ENCODE results near the gene RPS25.
"Not testable (repeated sequence)": the region's sequence is repeated elsewhere in the genome, so short reads cannot be mapped to it uniquely, and the experiment has no call there.

The RPS25 gene

GRCh38 chr11:119018074-119018938 lies at the start of gene RPS25, which contains the start of gene TRAPPC4:
TSS of gene RPS25 (minus strand) at chr11:119018343. CDS start at chr11:119018284, 59 bp downstream.
TSS of gene TRAPPC4 (plus strand) at chr11:119018766. CDS start at chr11:119018796, 30 bp downstream.
- Histone ChIP-seq H3K4me3 (ENCODE audit: low read length) (peak within 1 kb of the TSS; percentile 85), H3K9me3 (ENCODE audit: insufficient read depth, low read depth, low read length) (no peaks in the 10 kb centered on the region), H3K4me1 (ENCODE audit: insufficient read depth, low read length) (peaks cover 10% of the 10 kb centered on the region), H3K36me3 (ENCODE audit: insufficient read depth, low read depth, low read length) (peaks cover 75% of the 10 kb centered on the region), H3K27ac (ENCODE audit: low read length) (peak within 1 kb of the TSS; percentile 96), H3K9ac (ENCODE audit: low read depth, low read length) (peak within 1 kb of the TSS; percentile 99), H3K27me3 (ENCODE audit: insufficient read depth, low read length) (no peaks in the 10 kb centered on the region)

- H3K9ac ChIP-seq (ENCODE audit: low read depth, low read length) = peak within 1 kb of the TSS; percentile 89
- H3K4me3 ChIP-seq (ENCODE audit: low read length) = peak within 1 kb of the TSS; percentile 90
- H3K36me3 ChIP-seq (ENCODE audit: insufficient read depth, low read depth, low read length) = peaks cover 23% of the 10 kb centered on the region
- H3K9me3 ChIP-seq (ENCODE audit: insufficient read depth, low read depth, low read length) = no peaks in the 10 kb centered on the region
- no peak within 1 kb of the TSS for H3K27ac ChIP-seq (ENCODE audit: low read length)
- H3K4me1 ChIP-seq (ENCODE audit: insufficient read depth, low read length) = no peaks in the 10 kb centered on the region
- H3K27me3 ChIP-seq (ENCODE audit: insufficient read depth, low read length) = no peaks in the 10 kb centered on the region
Measured at GRCh38 chr11:119067371-119068222, 49.5 kb upstream of the RPS25 start, which contains the start of gene VPS11. TSS of gene VPS11 (plus strand) at chr11:119067818. CDS start at chr11:119067824, 6 bp downstream.

- Histone ChIP-seq H3K27me3 (ENCODE audit: insufficient read depth, low read length) (no peaks in the 10 kb centered on the region), H3K4me1 (ENCODE audit: insufficient read depth, low read length) (no peaks in the 10 kb centered on the region), H3K9me3 (ENCODE audit: insufficient read depth, low read depth, low read length) (no peaks in the 10 kb centered on the region), H3K9ac (ENCODE audit: low read depth, low read length) (no peak overlapping the region), H3K4me3 (ENCODE audit: low read length) (no peak overlapping the region), H3K27ac (ENCODE audit: low read length) (no peak overlapping the region), H3K36me3 (ENCODE audit: insufficient read depth, low read depth, low read length) (peaks cover 5% of the 10 kb centered on the region)
Measured at GRCh38 chr11:119065369-119065768, 47.2 kb upstream of the RPS25 start.

DNA sequence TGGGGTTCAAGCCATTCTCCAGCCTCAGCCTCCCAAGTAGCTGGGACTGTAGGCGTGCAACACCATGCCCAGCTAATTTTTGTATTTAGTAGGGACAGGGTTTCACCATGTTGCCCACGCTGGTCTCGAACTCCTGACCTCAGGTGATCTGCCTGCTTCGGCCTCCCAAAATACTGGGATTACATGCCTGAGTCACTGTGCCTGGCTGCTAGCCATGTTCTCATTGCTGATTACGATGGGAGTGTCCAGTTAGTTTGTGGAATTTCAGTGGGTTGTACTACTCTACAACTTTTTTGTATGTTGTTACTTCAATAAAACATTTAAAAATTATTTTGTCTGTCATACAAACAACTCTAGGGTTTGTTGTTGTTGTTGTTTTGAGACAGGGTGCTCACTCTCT lies 44.6 kb upstream of the RPS25 start:
- no peaks in the 10 kb centered on the region for H3K4me1 ChIP-seq (ENCODE audit: insufficient read depth, low read length)
- no peak overlapping the region for H3K9ac ChIP-seq (ENCODE audit: low read depth, low read length)

DNA sequence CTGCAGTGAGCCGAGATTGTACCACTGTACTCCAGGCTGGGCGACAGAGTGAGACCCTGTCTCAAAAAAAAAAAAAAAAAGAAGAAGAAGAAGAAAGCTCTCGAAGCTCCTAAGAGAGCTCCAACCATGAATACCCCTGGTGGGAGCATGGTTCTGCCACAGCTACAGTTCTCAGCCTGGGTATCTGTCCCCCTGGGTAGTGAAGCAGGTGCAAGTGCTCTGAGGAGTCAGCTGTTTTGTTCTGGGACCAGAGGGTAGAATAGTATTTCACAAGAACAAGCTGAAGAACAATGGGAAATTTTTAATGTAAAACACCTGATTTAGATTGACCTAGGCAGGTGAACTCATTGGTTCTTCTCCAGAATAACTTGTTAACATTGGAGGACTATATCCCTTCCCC lies 43.1 kb upstream of the RPS25 start:
- Histone ChIP-seq H3K9ac (ENCODE audit: low read depth, low read length) (no peak overlapping the region), H3K27me3 (ENCODE audit: insufficient read depth, low read length) (no peaks in the 10 kb centered on the region), H3K4me1 (ENCODE audit: insufficient read depth, low read length) (no peaks in the 10 kb centered on the region), H3K4me3 (ENCODE audit: low read length) (no peak overlapping the region), H3K36me3 (ENCODE audit: insufficient read depth, low read depth, low read length) (no peaks in the 10 kb centered on the region), H3K27ac (ENCODE audit: low read length) (no peak overlapping the region), H3K9me3 (ENCODE audit: insufficient read depth, low read depth, low read length) (no peaks in the 10 kb centered on the region)

More for the DNA sequence above, 44.6 kb upstream of the RPS25 start:
- no peaks in the 10 kb centered on the region for H3K36me3 ChIP-seq (ENCODE audit: insufficient read depth, low read depth, low read length)
- no peak overlapping the region for H3K4me3 ChIP-seq (ENCODE audit: low read length)
- no peaks in the 10 kb centered on the region for H3K27me3 ChIP-seq (ENCODE audit: insufficient read depth, low read length)
- H3K9me3 ChIP-seq (ENCODE audit: insufficient read depth, low read depth, low read length) = no peaks in the 10 kb centered on the region
- H3K27ac ChIP-seq (ENCODE audit: low read length) = no peak overlapping the region

DNA sequence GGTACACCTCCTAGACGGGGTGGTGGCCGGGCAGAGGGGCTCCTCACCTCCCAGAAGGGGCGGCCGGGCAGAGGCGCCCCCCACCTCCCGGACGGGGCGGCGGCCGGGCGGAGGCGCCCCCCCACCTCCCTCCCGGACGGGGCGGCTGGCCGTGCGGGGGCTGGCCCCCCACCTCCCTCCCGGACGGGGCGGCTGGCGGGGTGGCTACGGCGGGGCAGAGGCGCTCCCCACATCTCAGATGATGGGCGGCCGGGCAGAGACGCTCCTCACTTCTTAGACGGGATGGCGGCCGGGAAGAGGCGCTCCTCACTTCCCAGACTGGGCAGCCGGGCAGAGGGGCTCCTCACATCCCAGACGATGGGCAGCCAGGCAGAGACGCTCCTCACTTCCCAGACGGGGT lies 41.0 kb upstream of the RPS25 start:
- not testable (repeated sequence) for H3K9me3 ChIP-seq (ENCODE audit: insufficient read depth, low read depth, low read length); H3K4me3 ChIP-seq (ENCODE audit: low read length); H3K4me1 ChIP-seq (ENCODE audit: insufficient read depth, low read length); H3K9ac ChIP-seq (ENCODE audit: low read depth, low read length); H3K27ac ChIP-seq (ENCODE audit: low read length); H3K27me3 ChIP-seq (ENCODE audit: insufficient read depth, low read length)
- H3K36me3 ChIP-seq (ENCODE audit: insufficient read depth, low read depth, low read length) = peaks cover 18% of the 10 kb centered on the region

DNA sequence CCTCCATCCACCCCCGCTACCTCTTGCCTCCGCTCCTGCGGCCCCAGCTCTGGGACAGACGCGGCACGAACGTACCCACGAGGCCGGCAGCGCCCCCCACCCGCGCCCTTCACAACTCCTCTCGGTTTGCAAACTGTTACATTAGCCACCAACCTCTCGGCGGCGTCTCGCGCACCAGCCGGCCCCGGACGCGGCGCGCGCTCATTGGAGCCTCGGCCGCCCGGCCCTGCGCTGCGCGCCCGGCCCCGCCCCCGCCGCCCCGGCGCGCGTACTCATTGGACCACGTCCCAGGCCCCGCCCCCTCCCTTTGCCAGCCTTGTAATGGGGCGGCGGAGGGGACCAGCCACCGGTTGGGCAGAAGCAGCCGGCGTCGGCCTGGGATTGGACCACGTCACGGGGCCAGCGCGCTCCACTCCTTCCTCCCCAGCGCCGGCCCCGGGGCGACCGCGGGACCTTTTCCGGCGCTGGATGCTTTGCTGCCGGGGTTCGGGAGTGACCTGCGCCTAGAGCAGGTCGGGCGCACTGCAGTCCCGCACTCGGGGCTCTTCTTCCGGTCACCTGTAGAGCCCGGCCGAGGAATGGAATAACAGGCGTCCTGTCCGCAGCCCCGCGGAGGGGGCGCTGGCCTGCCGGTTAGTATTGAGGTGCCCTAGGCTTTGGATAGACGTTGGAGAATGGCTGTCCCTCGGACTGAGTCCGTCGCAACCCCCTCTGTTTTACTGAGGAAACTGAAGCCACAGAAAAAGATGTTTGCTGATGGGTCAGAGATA lies 39.0 kb upstream of the RPS25 start, which contains the start of gene HYOU1:
TSS of gene HYOU1 (minus strand) at position 206 of the 770 bp plus-strand sequence. CDS start 1,045 bp downstream, outside the sequence.
- Histone ChIP-seq H3K9me3 (ENCODE audit: insufficient read depth, low read depth, low read length) (no peaks in the 10 kb centered on the region), H3K27ac (ENCODE audit: low read length) (peak within 1 kb of the TSS; percentile 83), H3K27me3 (ENCODE audit: insufficient read depth, low read length) (no peaks in the 10 kb centered on the region), H3K4me1 (ENCODE audit: insufficient read depth, low read length) (peaks cover 4% of the 10 kb centered on the region; the same call in 1 of the 2 replicates), H3K36me3 (ENCODE audit: insufficient read depth, low read depth, low read length) (peaks cover 37% of the 10 kb centered on the region), H3K4me3 (ENCODE audit: low read length) (peak within 1 kb of the TSS; percentile 100), H3K9ac (ENCODE audit: low read depth, low read length) (peak within 1 kb of the TSS; percentile 98)

DNA sequence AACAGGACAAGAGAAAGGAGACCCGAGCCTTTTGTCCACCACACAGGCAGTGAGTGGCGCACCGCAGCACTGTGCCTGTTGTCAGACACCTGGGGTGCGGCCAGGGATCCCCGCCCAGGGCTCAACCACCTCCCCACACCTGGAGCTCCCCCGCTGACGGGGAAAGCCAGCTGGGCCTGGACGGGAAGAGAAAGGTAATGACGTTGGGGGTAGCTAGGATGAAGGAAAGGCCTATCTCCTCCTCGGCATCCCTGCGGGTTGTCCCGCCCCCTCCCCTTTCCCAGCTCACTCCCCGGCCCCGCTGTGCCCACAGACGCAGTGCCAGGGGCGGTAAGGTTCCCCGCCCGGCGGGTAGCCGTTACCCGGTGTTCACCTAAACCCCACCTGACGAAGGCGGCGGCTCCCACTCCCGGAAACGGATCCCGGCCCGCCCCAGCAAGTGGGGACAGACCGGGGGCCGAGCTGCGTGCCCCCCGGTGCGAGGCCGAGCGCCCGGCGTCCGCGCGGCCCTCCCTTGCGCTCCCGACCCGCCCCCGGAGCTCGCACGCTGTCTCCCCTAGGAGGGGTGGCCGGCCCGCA lies 38.4 kb upstream of the RPS25 start:
- Histone ChIP-seq H3K4me1 (ENCODE audit: insufficient read depth, low read length) (peaks cover 4% of the 10 kb centered on the region; the same call in 1 of the 2 replicates), H3K9ac (ENCODE audit: low read depth, low read length) (peak overlapping the region; percentile 83; the same call in 1 of the 2 replicates), H3K9me3 (ENCODE audit: insufficient read depth, low read depth, low read length) (no peaks in the 10 kb centered on the region), H3K36me3 (ENCODE audit: insufficient read depth, low read depth, low read length) (peaks cover 44% of the 10 kb centered on the region), H3K27ac (ENCODE audit: low read length) (peak overlapping the region; percentile 43), H3K4me3 (ENCODE audit: low read length) (peak overlapping the region; percentile 94), H3K27me3 (ENCODE audit: insufficient read depth, low read length) (no peaks in the 10 kb centered on the region)

DNA sequence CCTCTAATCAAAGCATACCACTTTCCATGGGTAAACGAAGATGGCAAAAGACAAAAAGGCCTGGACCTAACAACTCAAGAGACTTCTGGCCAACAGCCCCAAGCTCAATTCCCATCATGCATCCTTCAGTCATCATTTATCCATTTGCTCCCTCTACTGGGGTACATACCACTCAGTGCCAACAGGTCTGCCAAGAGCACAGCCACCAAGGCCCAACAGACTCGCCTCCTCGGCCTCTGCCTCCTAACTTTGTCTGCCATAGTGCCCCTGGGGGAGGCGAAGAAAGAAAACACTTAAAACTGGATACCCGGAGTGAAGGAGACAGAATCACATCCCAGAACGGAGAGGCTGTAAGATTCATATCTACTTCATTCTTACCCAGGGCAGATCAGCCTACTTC lies 37.8 kb upstream of the RPS25 start:
- Histone ChIP-seq H3K9ac (ENCODE audit: low read depth, low read length) (peak overlapping the region; percentile 83; the same call in 1 of the 2 replicates), H3K9me3 (ENCODE audit: insufficient read depth, low read depth, low read length) (no peaks in the 10 kb centered on the region), H3K4me1 (ENCODE audit: insufficient read depth, low read length) (peaks cover 4% of the 10 kb centered on the region; the same call in 1 of the 2 replicates), H3K4me3 (ENCODE audit: low read length) (peak overlapping the region; percentile 94), H3K27me3 (ENCODE audit: insufficient read depth, low read length) (no peaks in the 10 kb centered on the region), H3K36me3 (ENCODE audit: insufficient read depth, low read depth, low read length) (peaks cover 50% of the 10 kb centered on the region), H3K27ac (ENCODE audit: low read length) (peak overlapping the region; percentile 43)

DNA sequence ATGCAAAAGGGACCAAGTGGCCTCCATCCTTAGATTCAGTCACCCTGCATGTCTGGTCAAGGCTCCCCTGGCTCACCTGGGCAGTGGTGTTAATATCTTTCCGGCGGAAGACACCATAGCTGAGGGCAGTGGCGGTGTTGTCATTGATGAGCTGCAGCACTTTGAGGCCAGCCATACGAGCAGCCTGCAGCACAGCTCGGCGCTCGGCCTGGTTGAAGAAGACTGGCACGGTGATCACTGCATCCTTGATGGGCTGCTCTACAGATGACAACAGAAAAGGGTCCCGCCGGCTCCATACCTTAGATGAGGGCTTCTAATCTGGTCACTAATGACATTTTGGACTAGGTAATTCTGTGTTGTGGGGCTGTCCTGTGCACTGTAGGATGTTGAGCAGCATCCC lies 36.3 kb upstream of the RPS25 start:
- Histone ChIP-seq H3K9me3 (ENCODE audit: insufficient read depth, low read depth, low read length) (no peaks in the 10 kb centered on the region), H3K9ac (ENCODE audit: low read depth, low read length) (no peak overlapping the region), H3K4me1 (ENCODE audit: insufficient read depth, low read length) (peaks cover 4% of the 10 kb centered on the region; the same call in 1 of the 2 replicates), H3K27me3 (ENCODE audit: insufficient read depth, low read length) (no peaks in the 10 kb centered on the region), H3K27ac (ENCODE audit: low read length) (no peak overlapping the region), H3K4me3 (ENCODE audit: low read length) (no peak overlapping the region), H3K36me3 (ENCODE audit: insufficient read depth, low read depth, low read length) (peaks cover 65% of the 10 kb centered on the region)

Data from iPS-20b (cell line).